HG02763 (cell line): ENCODE measurements around the gene COL4A3.

Experiments
- ATAC-seq: cut with Tn5 transposase; IDR thresholded peaks from one replicate; pipeline ENCODE4 v1.9.1; 2021; ENCODE audit warnings: mild to moderate bottlenecking, moderate library complexity; ENCODE audit not compliant: unreplicated experiment

COL4A3 gene

DNA sequence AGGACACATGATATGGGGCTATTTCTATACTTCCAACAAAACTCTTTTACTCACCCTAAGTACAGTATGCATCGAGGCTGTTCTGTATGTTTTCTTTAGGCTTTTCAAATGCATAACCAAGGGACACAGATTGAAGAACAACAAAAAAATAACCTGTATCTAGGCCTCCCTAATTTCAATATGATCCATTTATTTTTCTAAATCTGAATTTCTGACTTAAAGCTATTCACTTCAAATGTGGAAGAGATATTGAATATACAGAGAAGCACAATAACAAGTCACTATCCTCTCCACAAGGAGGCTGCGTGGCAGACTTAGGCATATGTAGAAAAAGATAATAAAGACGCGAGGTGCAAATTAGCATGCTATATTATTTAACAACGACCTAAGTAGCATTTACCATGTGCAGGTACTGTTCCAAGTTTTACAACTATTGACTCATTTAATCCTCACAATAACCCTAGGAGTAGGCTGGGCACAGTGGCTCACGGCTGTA, 121.4 kb downstream of the COL4A3 start:
- ATAC-seq = no peak

- ATAC-seq = no peak
Measured at GRCh38 chr2:227287771-227288170, 123.3 kb downstream of the COL4A3 start.

GRCh38 chr2:227292314-227292713, 127.9 kb downstream of the COL4A3 start:
- ATAC-seq = no peak

DNA sequence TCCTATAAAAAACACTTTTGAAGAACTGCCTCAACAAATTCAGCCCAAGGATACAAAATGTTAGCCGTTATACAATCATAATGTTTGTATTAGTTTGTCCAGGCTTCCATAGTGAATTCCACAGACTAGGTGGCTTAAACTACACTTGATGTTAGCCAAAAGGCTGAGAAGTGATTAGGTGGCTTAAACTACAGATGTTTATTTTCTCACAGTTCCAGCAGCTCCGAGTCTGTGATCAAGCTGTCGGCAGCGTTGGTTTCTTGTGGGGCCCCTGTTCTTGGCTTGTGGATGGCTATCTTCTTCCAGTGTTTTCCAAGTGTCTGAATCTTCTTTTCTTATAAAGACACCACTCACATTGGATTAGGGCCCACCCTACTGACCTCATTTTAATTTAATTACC, 129.1 kb downstream of the COL4A3 start:
- ATAC-seq = no peak

DNA sequence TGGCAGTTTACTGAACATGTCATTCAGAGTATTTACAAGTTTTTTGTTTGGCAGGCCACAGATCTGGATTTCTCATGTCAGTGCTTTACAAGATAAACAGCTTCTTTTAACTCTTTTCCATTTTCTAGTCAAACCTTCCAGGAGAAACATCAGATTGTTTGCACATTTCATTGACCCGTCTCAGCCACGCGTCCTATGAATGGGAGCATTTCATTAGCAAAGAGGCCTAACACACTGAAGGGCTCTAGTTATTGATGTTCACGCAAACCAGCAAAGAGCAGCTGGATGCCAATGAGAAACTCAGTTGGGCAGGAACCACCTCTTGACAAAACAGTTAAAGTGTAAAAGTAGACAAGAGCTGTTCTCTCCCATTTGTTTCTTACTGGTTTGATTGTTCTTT, 131.4 kb downstream of the COL4A3 start:
- no peak for ATAC-seq

GRCh38 chr2:227296671-227297405, 132.4 kb downstream of the COL4A3 start:
- ATAC-seq = no peak

- no peak for ATAC-seq
Measured at GRCh38 chr2:227301523-227301922, 137.1 kb downstream of the COL4A3 start.

DNA sequence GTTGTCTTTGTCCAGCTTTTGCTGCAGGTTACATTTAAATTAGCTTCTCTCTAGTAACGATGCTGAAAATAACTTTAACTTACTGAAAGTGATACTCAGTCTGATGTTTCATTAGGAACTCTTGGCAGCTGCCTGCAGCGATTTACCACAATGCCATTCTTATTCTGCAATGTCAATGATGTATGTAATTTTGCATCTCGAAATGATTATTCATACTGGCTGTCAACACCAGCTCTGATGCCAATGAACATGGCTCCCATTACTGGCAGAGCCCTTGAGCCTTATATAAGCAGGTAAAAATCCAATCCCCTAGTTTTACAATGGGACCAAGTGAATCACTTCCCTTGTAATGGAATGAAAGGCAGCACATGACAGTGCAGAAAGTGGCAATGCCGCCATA, 144.4 kb downstream of the COL4A3 start:
- ATAC-seq = peak; percentile 84

GRCh38 chr2:227310756-227311110, 146.3 kb downstream of the COL4A3 start:
- ATAC-seq = no peak

GRCh38 chr2:227311861-227312506, 147.6 kb downstream of the COL4A3 start:
- no peak for ATAC-seq

DNA sequence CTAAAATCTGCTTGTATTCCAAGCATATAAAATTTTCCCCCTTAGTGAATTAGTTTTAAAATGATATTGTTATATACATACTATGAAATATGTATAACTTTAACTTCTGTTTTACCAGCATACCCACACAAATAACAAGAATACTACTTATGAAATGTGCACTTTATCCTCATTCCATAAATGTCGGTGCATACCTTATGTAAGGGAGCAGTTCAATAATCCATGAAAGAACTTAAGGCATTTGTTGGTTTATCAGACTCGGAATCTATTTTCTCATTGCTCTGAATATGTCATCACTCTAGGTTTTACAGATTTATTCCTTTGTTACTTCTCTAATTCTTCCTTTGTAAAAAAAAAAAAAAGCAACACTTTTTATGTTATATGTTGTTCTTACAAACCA, 148.2 kb downstream of the COL4A3 start:
- no peak for ATAC-seq

GRCh38 chr2:227313310-227313709, 148.9 kb downstream of the COL4A3 start:
- no peak for ATAC-seq

DNA sequence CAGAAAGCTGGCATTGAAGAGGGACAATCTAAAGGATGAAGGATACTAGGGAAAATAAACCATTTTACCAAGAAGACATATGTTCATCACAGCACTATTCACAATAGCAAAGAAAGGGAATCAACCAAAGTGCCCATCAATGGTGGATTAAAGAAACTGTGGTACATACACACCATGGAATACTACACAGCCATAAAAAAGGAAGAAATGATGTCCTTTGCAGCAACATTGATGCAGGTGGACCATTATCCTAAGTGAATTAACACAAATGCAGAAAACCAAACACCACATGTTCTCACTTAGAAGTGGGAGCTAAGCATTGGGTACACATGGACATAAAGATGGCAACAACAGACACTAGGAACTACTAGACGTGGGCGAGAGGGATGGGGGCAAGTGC, 153.4 kb downstream of the COL4A3 start:
- ATAC-seq = no peak

DNA sequence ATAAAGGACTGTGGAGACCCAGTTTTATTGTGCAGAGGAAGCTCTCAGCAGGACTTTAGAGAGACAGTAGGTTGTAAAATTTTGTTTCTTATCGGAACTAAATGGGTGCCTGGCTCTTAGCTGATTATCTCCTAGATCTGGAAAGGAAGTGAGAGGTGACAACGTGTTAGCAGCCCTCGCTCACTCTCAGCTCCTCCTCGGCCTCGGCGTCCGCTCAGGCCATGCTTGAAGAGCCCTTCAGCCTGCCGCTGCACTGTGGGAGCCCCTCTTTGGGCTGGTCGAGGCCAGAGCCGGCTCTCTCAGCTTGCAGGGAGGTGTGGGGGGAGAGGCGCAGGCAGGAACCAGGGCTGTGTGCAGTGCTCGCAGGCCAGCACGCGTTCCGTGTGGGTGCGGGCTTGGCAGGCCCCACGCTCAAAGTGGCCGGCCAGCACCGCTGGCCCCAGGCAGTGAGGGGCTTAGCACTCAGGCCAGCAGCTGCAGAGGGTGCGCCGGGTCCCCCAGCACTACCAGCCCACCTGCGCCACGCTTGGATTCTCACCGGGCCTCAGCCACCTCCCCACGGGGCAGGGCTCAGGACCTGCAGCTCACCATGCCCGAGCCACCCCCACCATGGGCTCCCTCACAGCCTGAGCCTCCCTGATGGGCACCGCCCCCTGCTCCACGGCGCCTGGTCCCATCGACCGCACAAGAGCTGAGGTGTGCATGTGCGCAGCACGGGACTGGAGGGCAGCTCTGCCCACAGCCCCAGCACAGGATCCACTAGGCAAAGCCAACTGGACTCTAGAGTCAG, 156.1 kb downstream of the COL4A3 start:
- ATAC-seq = no peak

- ATAC-seq = no peak
Measured at GRCh38 chr2:227322530-227323205, 158.2 kb downstream of the COL4A3 start.

DNA sequence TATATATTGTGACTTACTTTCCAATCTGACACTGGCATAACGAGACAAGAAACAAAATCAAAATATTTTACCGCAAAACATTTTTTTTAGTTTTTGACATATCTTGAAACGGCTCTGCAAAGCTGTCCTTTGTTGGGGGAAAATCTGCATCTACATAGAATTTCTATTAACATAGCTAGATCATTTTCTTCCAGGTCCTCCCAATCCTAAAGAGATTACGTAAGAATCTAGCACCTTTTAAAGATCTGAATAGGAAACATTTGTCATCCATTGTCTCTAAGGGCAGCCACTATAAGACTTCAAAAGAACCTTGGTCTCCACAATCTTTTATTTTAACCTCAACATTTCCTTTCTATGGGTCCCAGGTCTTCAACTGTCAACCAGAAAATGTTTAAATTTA, 159.4 kb downstream of the COL4A3 start:
- ATAC-seq = no peak

GRCh38 chr2:227324642-227324994, 160.2 kb downstream of the COL4A3 start:
- no peak for ATAC-seq

DNA sequence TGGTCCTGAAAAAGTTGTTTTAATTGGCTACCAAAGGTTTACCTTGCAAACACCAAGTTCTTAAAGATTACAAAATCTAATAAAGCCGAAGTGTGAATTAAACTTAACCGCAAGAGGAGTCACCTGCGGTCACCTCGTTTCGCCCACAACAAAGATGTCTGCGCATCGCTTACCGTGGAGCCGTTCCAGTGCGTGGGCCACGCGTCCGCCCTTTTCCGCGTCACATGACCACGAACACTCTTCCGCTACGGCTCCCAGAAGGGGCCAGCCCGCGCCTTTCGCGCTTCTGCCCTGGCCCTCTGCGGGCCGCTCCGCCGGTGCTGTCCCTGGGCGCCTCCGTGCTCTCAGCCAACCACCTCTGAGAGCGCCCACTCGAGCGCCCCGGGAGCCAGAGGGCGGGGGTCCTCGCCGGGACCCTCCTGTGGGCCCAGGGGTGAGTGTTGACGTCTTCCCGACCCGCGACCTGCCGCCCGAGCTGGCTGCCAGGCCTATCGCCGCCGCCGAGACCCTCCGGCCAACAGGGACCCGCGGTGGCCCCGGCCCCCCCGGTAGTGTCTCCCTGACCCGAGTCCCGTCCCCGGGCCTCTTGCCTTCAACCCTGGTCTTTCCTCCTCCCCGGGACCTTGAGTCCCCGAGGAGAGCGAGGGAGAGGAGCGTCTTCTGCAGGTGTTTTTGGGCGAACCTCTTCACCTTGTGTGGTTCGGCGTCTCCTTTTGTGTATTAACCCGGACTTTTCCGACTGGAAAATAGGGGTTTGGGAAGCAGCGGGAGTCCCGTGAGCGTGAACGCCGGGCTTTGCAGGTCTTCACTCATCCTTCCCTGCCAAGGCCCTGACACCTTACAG, 160.8 kb downstream of the COL4A3 start, which contains the start of gene MFF:
TSS of gene MFF (plus strand) at position 257 of the 844 bp plus-strand sequence. CDS start 5,415 bp downstream, outside the sequence.
- peak; percentile 95 for ATAC-seq

GRCh38 chr2:227325839-227326195, 161.4 kb downstream of the COL4A3 start:
- ATAC-seq = no peak

DNA sequence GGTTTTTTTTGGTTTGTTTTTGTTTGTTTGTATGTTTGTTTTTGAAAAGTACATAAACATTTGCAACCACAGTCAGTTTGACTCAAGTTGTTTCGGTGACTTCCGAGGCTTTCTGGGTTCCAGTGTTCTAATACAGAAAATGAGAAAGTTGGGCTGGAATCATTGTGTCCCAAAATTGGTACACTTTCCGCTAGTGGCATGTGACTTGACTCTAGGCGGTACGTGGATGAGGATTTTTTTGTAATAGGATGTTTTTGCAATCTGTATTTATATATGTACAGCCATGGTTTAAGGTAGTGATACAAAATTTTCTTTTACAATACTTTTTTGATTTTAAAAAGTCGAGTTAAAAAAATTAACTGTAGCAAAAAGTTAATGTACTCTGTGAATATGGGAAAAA, 162.4 kb downstream of the COL4A3 start:
- ATAC-seq = no peak
